ENCODE results near the gene DOCK10. TPM values are rescaled to one million over a fixed set of nuclear protein-coding genes. Genes with fewer than 3 reads are reported as not detected.

DOCK10 gene
- total and polyA plus RNA-seq, 2 donors (not counting 3 experiments of a cell fraction or from before 2014, with no cell fraction given), result 5.8 to 23.0 TPM

- Histone ChIP-seq H2AFZ (ENCODE audit: low read depth, low read length) (no peak overlapping the region), H3K36me3 (ENCODE audit: control insufficient read depth in 2 of 2, extremely low read depth in 1 of 2, insufficient read depth in 2 of 2, low read length in 2 of 2) (no peaks in the 10 kb centered on the region), H3K27ac (ENCODE audit: insufficient read depth, low read depth, low read length) (no peak overlapping the region), H3K79me2 (ENCODE audit: control insufficient read depth, insufficient read depth, low read length) (no peaks in the 10 kb centered on the region), H4K20me1 (replicated peaks; ENCODE audit: control insufficient read depth, extremely low read depth, insufficient read depth, low read length) (no peaks in the 10 kb centered on the region), H3K9ac (replicated peaks; ENCODE audit: extremely low read depth, insufficient read depth, low read length) (no peak overlapping the region), H3K4me1 (ENCODE audit: control insufficient read depth, extremely low read depth, insufficient read depth, low read length) (no peaks in the 10 kb centered on the region), H3K9me1 (replicated peaks; ENCODE audit: control insufficient read depth, extremely low read depth, insufficient read depth, low read length) (no peaks in the 10 kb centered on the region), H3K9me3 (replicated peaks; ENCODE audit: control insufficient read depth, insufficient read depth, low read length) (no peaks in the 10 kb centered on the region), H3K27me3 (ENCODE audit: control insufficient read depth in 2 of 2, insufficient read depth in 2 of 2, low read length in 2 of 2) (no peaks in the 10 kb centered on the region), H3K4me3 (replicated peaks in 1 of 3; ENCODE audit: insufficient read depth in 1 of 3, low read depth in 1 of 3, low read length in 3 of 3) (no peak overlapping the region), H3K4me2 (ENCODE audit: insufficient read depth, low read length) (no peak overlapping the region)
- dilution Hi-C loops (cut with MboI; ENCODE audit: extremely low pct_ligation_motif_present, low sequenced_read_pairs), result no loop called here
- no peak for DNase-seq (ENCODE audit: low read depth, low spot score)
- no peak for FAIRE-seq
- CTCF ChIA-PET, result interaction anchor here (1.2 to 1.7 kb wide), 2 partner anchors 9 to 13 kb away, joined by 3 to 4 read pairs; no protein-coding TSS in a partner anchor
- TF ChIP-seq GATA2 (IDR thresholded peaks at IDR 0.05; ENCODE audit: insufficient read depth, insufficient read length, low read depth, low read length) (no peak), JUN (IDR thresholded peaks at IDR 0.05; ENCODE audit: borderline replicate concordance, insufficient read depth, insufficient read length, low read depth) (no peak)
- POLR2A ChIA-PET, result no interaction called here
- no TSS peak for BruUV-seq (replicated peaks)
- intact Hi-C loops (cut with micrococcal nuclease), result no loop called here
Measured at GRCh38 chr2:224895377-224895776, 146.9 kb downstream of the DOCK10 start.

GRCh38 chr2:224894356-224894755, 147.9 kb downstream of the DOCK10 start:
- Histone ChIP-seq H3K9ac (replicated peaks; ENCODE audit: extremely low read depth, insufficient read depth, low read length) (no peak overlapping the region), H3K4me2 (ENCODE audit: insufficient read depth, low read length) (no peak overlapping the region), H3K4me1 (ENCODE audit: control insufficient read depth, extremely low read depth, insufficient read depth, low read length) (no peaks in the 10 kb centered on the region), H3K9me1 (replicated peaks; ENCODE audit: control insufficient read depth, extremely low read depth, insufficient read depth, low read length) (no peaks in the 10 kb centered on the region), H4K20me1 (replicated peaks; ENCODE audit: control insufficient read depth, extremely low read depth, insufficient read depth, low read length) (no peaks in the 10 kb centered on the region), H3K9me3 (replicated peaks; ENCODE audit: control insufficient read depth, insufficient read depth, low read length) (no peaks in the 10 kb centered on the region), H3K79me2 (ENCODE audit: control insufficient read depth, insufficient read depth, low read length) (no peaks in the 10 kb centered on the region), H3K27ac (ENCODE audit: insufficient read depth, low read depth, low read length) (no peak overlapping the region), H3K27me3 (ENCODE audit: control insufficient read depth in 2 of 2, insufficient read depth in 2 of 2, low read length in 2 of 2) (no peaks in the 10 kb centered on the region), H2AFZ (ENCODE audit: low read depth, low read length) (no peak overlapping the region), H3K36me3 (ENCODE audit: control insufficient read depth in 2 of 2, extremely low read depth in 1 of 2, insufficient read depth in 2 of 2, low read length in 2 of 2) (no peaks in the 10 kb centered on the region), H3K4me3 (replicated peaks in 1 of 3; ENCODE audit: insufficient read depth in 1 of 3, low read depth in 1 of 3, low read length in 3 of 3) (no peak overlapping the region)
- POLR2A ChIA-PET, result no interaction called here
- intact Hi-C loops (cut with micrococcal nuclease) (no loop called here), dilution Hi-C loops (cut with MboI; ENCODE audit: extremely low pct_ligation_motif_present, low sequenced_read_pairs) (no loop called here)
- TF ChIP-seq EZH2 (IDR thresholded peaks at IDR 0.05; ENCODE audit: borderline replicate concordance, low read depth, low read length, severe bottlenecking) (no peak), POLR2A (IDR thresholded peaks at IDR 0.05; ENCODE audit: low read depth, low read length) (no peak), MYC (IDR thresholded peaks at IDR 0.05; ENCODE audit: low read depth, low read length) (no peak), JUN (IDR thresholded peaks at IDR 0.05; ENCODE audit: borderline replicate concordance, insufficient read depth, insufficient read length, low read depth) (no peak), POLR2AphosphoS5 (IDR thresholded peaks at IDR 0.05; ENCODE audit: insufficient read depth, low read depth, low read length) (no peak), GATA2 (IDR thresholded peaks at IDR 0.05; ENCODE audit: insufficient read depth, insufficient read length, low read depth, low read length) (no peak), CTCF (IDR thresholded peaks at IDR 0.05; ENCODE audit: extremely low read depth in 1 of 2, insufficient read depth in 1 of 2, low read depth in 1 of 2, low read length in 2 of 2) (no peak), MAX (IDR thresholded peaks at IDR 0.05; ENCODE audit: insufficient read depth, insufficient read length) (no peak), FOS (IDR thresholded peaks at IDR 0.05; ENCODE audit: borderline replicate concordance, insufficient read depth, low read length) (no peak)
- no TSS peak for BruUV-seq (replicated peaks)
- FAIRE-seq (no peak), DNase-seq (ENCODE audit: low read depth, low spot score) (no peak)
- CTCF ChIA-PET, result interaction anchor here (1.7 kb wide), 1 partner anchor 12 kb away, joined by 4 read pairs; no protein-coding TSS in a partner anchor
